Retina (tissue), 1 donor: ENCODE measurements around the gene STKLD1.
"Not testable (repeated sequence)": the region's sequence is repeated elsewhere in the genome, so short reads cannot be mapped to it uniquely, and the experiment has no call there.

Source experiments
- DNase-seq: peaks from one replicate; pipeline ENCODE4 v3.0.0-alpha.2; 2016

STKLD1 gene

GRCh38 chr9:133449760-133450159, 73.6 kb downstream of the STKLD1 start:
- DNase-seq: no peak

GRCh38 chr9:133451865-133452264, 75.7 kb downstream of the STKLD1 start:
- not testable (repeated sequence) for DNase-seq

- no peak for DNase-seq
Measured at GRCh38 chr9:133452562-133452961, 76.4 kb downstream of the STKLD1 start.

GRCh38 chr9:133453651-133454050, 77.5 kb downstream of the STKLD1 start:
- no peak for DNase-seq

GRCh38 chr9:133454325-133454724, 78.2 kb downstream of the STKLD1 start:
- no peak for DNase-seq

GRCh38 chr9:133454943-133455673, 78.9 kb downstream of the STKLD1 start:
- no peak for DNase-seq
